K562 (cell line): ENCODE results near the gene NPC1L1.

ENCODE experiments used
- CAMTA2 ChIP-seq: fragments of 250-450 bp; sonication (Bioruptor Pico); conservative IDR thresholded peaks from 2 replicates; pipeline ENCODE4 v1.5.1; 2022
- CBX8 ChIP-seq: fragments of 200-600 bp; sonication (generic); IDR thresholded peaks from 2 replicates; pipeline ENCODE4 v1.6.1; 2012; ENCODE audit warnings: borderline replicate concordance, mixed run types, low read depth, mild to moderate bottlenecking, moderate library complexity, mixed read lengths, low read length, control low read depth, inconsistent platforms; ENCODE audit not compliant: poor library complexity, severe bottlenecking; ENCODE audit errors: extremely low read depth
- CTCF ChIP-seq, 3 experiments: IDR thresholded peaks in 2 of 3; conservative IDR thresholded peaks in 1 of 3; 2 replicates each; pipeline ENCODE4 v1.5.1; 2011 to 2012; ENCODE audit warnings: low read length in 3 of 3, mild to moderate bottlenecking in 3 of 3, control low read depth in 2 of 3, improper control_type of control experiment in 1 of 3, inconsistent platforms in 1 of 3, low read depth in 1 of 3, mixed read lengths in 1 of 3, moderate library complexity in 1 of 3; ENCODE audit not compliant: insufficient read depth in 2 of 3
- GATAD2A ChIP-seq: fragments of 450-650 bp; IDR thresholded peaks from 2 replicates; pipeline ENCODE4 v1.6.1; 2017
- IRF2 ChIP-seq: sonication (generic); formaldehyde crosslinking; IDR thresholded peaks from 2 replicates; pipeline ENCODE4 v1.8.1; 2022; ENCODE audit warnings: mild to moderate bottlenecking, missing genetic modification reagents
- NFE2 ChIP-seq: IDR thresholded peaks from 2 replicates; pipeline ENCODE4 v1.6.1; 2014; ENCODE audit warnings: antibody characterized with exemption, low read depth
- PML ChIP-seq: IDR thresholded peaks from 2 replicates; pipeline ENCODE4 v1.6.1; 2012; ENCODE audit warnings: low read length, inconsistent platforms
- POLR2A ChIP-seq: fragments of 450-650 bp; conservative IDR thresholded peaks from 2 replicates; pipeline ENCODE4 v1.6.1; 2016
- POLR3A ChIP-seq: IDR thresholded peaks from 2 replicates; pipeline ENCODE4 v1.6.1; 2011; ENCODE audit warnings: borderline replicate concordance, mild to moderate bottlenecking, moderate library complexity; ENCODE audit not compliant: insufficient read length, insufficient read depth; ENCODE audit errors: extremely low read depth
- PREB ChIP-seq: sonication (generic); formaldehyde crosslinking; IDR thresholded peaks from 2 replicates; pipeline ENCODE4 v1.8.1; 2023; ENCODE audit warnings: mild to moderate bottlenecking, missing genetic modification reagents
- RERE ChIP-seq: sonication (generic); formaldehyde crosslinking; IDR thresholded peaks from 2 replicates; pipeline ENCODE4 v1.8.0; 2023; ENCODE audit warnings: missing genetic modification reagents, mild to moderate bottlenecking, borderline replicate concordance
- TAF15 ChIP-seq: fragments of 200-400 bp; formaldehyde crosslinking; IDR thresholded peaks from 2 replicates; pipeline ENCODE4 v1.6.1; 2017; ENCODE audit warnings: mild to moderate bottlenecking, low read depth, low read length, moderate library complexity
- ZBTB26 ChIP-seq: fragments of 450-650 bp; formaldehyde crosslinking; IDR thresholded peaks from 2 replicates; pipeline ENCODE4 v1.4.0; 2022; ENCODE audit warnings: missing genetic modification characterization
- ZNF512 ChIP-seq: IDR thresholded peaks from 2 replicates; pipeline ENCODE4 v1.6.1; 2016; ENCODE audit warnings: missing genetic modification characterization, missing compliant biosample characterization

- TF ChIP-seq GATAD2A (no peak), CAMTA2 (CRISPR knock-in tag) (no peak), CTCF (IDR thresholded peaks at IDR 0.05 in 2 of 3, conservative IDR thresholded peaks at IDR 0.05 in 1 of 3; ENCODE audit: insufficient read depth in 2 of 3, low read depth in 1 of 3, low read length in 3 of 3) (no peak), ZBTB26 (CRISPR knock-in tag) (no peak), RERE (CRISPR knock-in tag) (no peak), CBX8 (no peak), NFE2 (no peak), ZNF512 (tag) (no peak), PML (no peak), POLR2A (no peak), IRF2 (no peak), PREB (CRISPR knock-in tag) (no peak), TAF15 (no peak), POLR3A (no peak)
Observed at GRCh38 chr7:44512736-44513135, 28.4 kb downstream of the NPC1L1 start.
